Lung (tissue), 12 donors: ENCODE results near the gene HELZ2. TPM values are rescaled to one million over a fixed set of nuclear protein-coding genes. Genes with fewer than 3 reads are reported as not detected.

Experiments used
- ATAC-seq: fragments of 200-7000 bp; cut with Tn5 transposase; one replicate; pipeline ENCODE4 v1.9.1; 2020; ENCODE audit warnings: moderate number of reproducible peaks; ENCODE audit not compliant: insufficient read depth, low FRiP score
- DNase-seq, 3 donors: peaks; one replicate each; pipeline ENCODE4 v3.0.0-alpha.2; 2013 to 2017
- H3K27ac ChIP-seq, 2 donors: one replicate each; pipeline ENCODE4 v1.5.1; 2013; ENCODE audit warnings: mild to moderate bottlenecking in 2 of 2, moderate library complexity in 2 of 2, control low read depth in 1 of 2, inconsistent platforms in 1 of 2, low read depth in 1 of 2, low read length in 1 of 2
- H3K27me3 ChIP-seq, 3 donors: one replicate each; pipeline ENCODE4 v1.5.1; 2013; ENCODE audit warnings: low read length in 2 of 3; ENCODE audit not compliant: control insufficient read depth in 3 of 3, insufficient read depth in 3 of 3
- H3K36me3 ChIP-seq, 4 donors: one replicate each; pipeline ENCODE4 v1.5.1; 2013; ENCODE audit warnings: low read length in 4 of 4, mild to moderate bottlenecking in 1 of 4, moderate library complexity in 1 of 4; ENCODE audit not compliant: control insufficient read depth in 4 of 4, insufficient read depth in 4 of 4
- H3K4me1 ChIP-seq, 5 donors: one replicate each; pipeline ENCODE4 v1.5.1; 2013; ENCODE audit warnings: low read length in 5 of 5, mild to moderate bottlenecking in 2 of 5, moderate library complexity in 1 of 5; ENCODE audit not compliant: control insufficient read depth in 5 of 5, insufficient read depth in 5 of 5
- H3K4me3 ChIP-seq: one replicate; pipeline ENCODE4 v1.5.1; 2013; ENCODE audit warnings: mild to moderate bottlenecking, control low read depth, moderate library complexity
- H3K9ac ChIP-seq, 2 donors: one replicate each; pipeline ENCODE4 v1.5.1; 2013; ENCODE audit warnings: low read length in 2 of 2, control low read depth in 1 of 2; ENCODE audit not compliant: insufficient read depth in 1 of 2
- H3K9me3 ChIP-seq, 4 donors: one replicate each; pipeline ENCODE4 v1.5.1; 2013; ENCODE audit warnings: low read length in 3 of 4, mild to moderate bottlenecking in 1 of 4, moderate library complexity in 1 of 4; ENCODE audit not compliant: control insufficient read depth in 4 of 4, insufficient read depth in 3 of 4
- CTCF ChIP-seq: IDR thresholded peaks from 2 replicates; pipeline ENCODE4 v1.5.1; 2012; ENCODE audit warnings: mild to moderate bottlenecking; ENCODE audit errors: control extremely low read depth, extremely low read depth
- WGBS, 2 donors: extraction: QIAGEN DNeasy Blood & Tissue Kit; methylation state at CpG; one replicate each; pipeline ENCODE4 v1.1.7; 2013; 5-methylcytosine and 5-hydroxymethylcytosine counted together
- polyA plus RNA-seq, 2 donors: library from polyadenylated mRNA; stranded (reverse); fragments of 200-250 nt; gene quantifications; one replicate each; pipeline ENCODE4 v1.2.1, GENCODE V29; 2013
- total RNA-seq, 2 donors: library from RNA; depleted of rRNA in 1 of 2; stranded (reverse); fragments of >200 nt in 1 of 2; gene quantifications; one replicate each; pipeline ENCODE4 v1.2.1, GENCODE V29; 2014 to 2021
- donor health status: control.
- donor health status: control.
- donor health status: Bipolar disorder and iron deficiency.
- donor health status: healthy.
- donor health status: DM: yes; HTN: yes; CAD: no.

The HELZ2 gene
- total and polyA plus RNA-seq, 4 donors, result 9.0 to 47.2 (median 25.4) TPM

- Histone ChIP-seq H3K9me3 (peaks cover 0 to 5% (median 0%) of the 10 kb centered on the region in 4 donors), H3K27ac (no peak overlapping the region), H3K9ac (no peak overlapping the region), H3K36me3 (peaks cover 0 to 43% (median 0%) of the 10 kb centered on the region in 4 donors), H3K27me3 (no peaks in the 10 kb centered on the region), H3K4me3 (no peak overlapping the region), H3K4me1 (peaks cover 0 to 12% (median 0%) of the 10 kb centered on the region in 5 donors)
- ATAC-seq (no peak), DNase-seq (no peak)
- WGBS, 2 donors, result 90% methylated on average over 46 of the region's 46 CpGs
- no peak for TF ChIP-seq CTCF
Measured at GRCh38 chr20:63568986-63569949, 4.8 kb downstream of the HELZ2 start.

- Histone ChIP-seq H3K27me3 (no peaks in the 10 kb centered on the region), H3K4me1 (peaks cover 0 to 12% (median 0%) of the 10 kb centered on the region in 5 donors), H3K9me3 (peaks cover 0 to 8% (median 0%) of the 10 kb centered on the region in 4 donors), H3K36me3 (peaks cover 0 to 52% (median 0%) of the 10 kb centered on the region in 4 donors), H3K27ac (peak overlapping the region in 1 of 2 donors; percentile 46), H3K4me3 (no peak overlapping the region), H3K9ac (no peak overlapping the region)
- DNase-seq, result no peak
- no peak for TF ChIP-seq CTCF
- ATAC-seq, result no peak
- 51 to 72% methylated on average over 41 to 43 of the region's 43 CpGs for WGBS, 2 donors
Measured at GRCh38 chr20:63568170-63568981, 5.7 kb downstream of the HELZ2 start.

- DNase-seq (no peak), ATAC-seq (peak; percentile 48)
- H3K27me3 ChIP-seq, result no peaks in the 10 kb centered on the region
- H3K36me3 ChIP-seq, result peaks cover 0 to 60% (median under 1%) of the 10 kb centered on the region in 4 donors
- no peak overlapping the region for H3K4me3 ChIP-seq
- peaks cover 0 to 5% (median 0%) of the 10 kb centered on the region in 5 donors for H3K4me1 ChIP-seq
- TF ChIP-seq CTCF, result no peak
- H3K9me3 ChIP-seq, result peaks cover 0 to 8% (median 0%) of the 10 kb centered on the region in 4 donors
- peak overlapping the region in 1 of 2 donors; percentile 46 for H3K27ac ChIP-seq
- WGBS, 2 donors, result 47 to 70% methylated on average over 37 of the region's 37 CpGs
- no peak overlapping the region for H3K9ac ChIP-seq
Measured at GRCh38 chr20:63567386-63568169, 6.5 kb downstream of the HELZ2 start.
